Ishikawa (cell line): ENCODE results near the gene ZSCAN5B.

Source experiments
- CEBPB ChIP-seq: IDR thresholded peaks from 2 replicates; pipeline ENCODE4 v1.6.1; 2012
- CREB1 ChIP-seq: IDR thresholded peaks from 2 replicates; pipeline ENCODE4 v1.6.1; 2012; ENCODE audit warnings: low read depth
- EGR1 ChIP-seq: IDR thresholded peaks from 2 replicates; pipeline ENCODE4 v1.6.1; 2012
- EP300 ChIP-seq: IDR thresholded peaks from 2 replicates; pipeline ENCODE4 v1.6.1; 2012; ENCODE audit warnings: borderline replicate concordance
- FOXM1 ChIP-seq: IDR thresholded peaks from 2 replicates; pipeline ENCODE4 v1.6.1; 2012; ENCODE audit warnings: low read depth, borderline replicate concordance
- MAX ChIP-seq: IDR thresholded peaks from 2 replicates; pipeline ENCODE4 v1.6.1; 2012
- NFIC ChIP-seq: IDR thresholded peaks from 2 replicates; pipeline ENCODE4 v1.6.1; 2012
- RAD21 ChIP-seq: IDR thresholded peaks from 2 replicates; pipeline ENCODE4 v1.6.1; 2012; ENCODE audit warnings: low read depth
- REST ChIP-seq: IDR thresholded peaks from 2 replicates; pipeline ENCODE4 v1.6.1; 2012; ENCODE audit warnings: low read depth, mild to moderate bottlenecking
- TAF1 ChIP-seq: IDR thresholded peaks from 2 replicates; pipeline ENCODE4 v1.6.1; 2012; ENCODE audit warnings: low read depth, mild to moderate bottlenecking
- TCF12 ChIP-seq: IDR thresholded peaks from 2 replicates; pipeline ENCODE4 v1.6.1; 2012; ENCODE audit warnings: low read depth
- TEAD4 ChIP-seq: IDR thresholded peaks from 2 replicates; pipeline ENCODE4 v1.6.1; 2012
- USF1 ChIP-seq: IDR thresholded peaks from 2 replicates; pipeline ENCODE4 v1.6.1; 2012
- YY1 ChIP-seq: IDR thresholded peaks from 2 replicates; pipeline ENCODE4 v1.6.1; 2012; ENCODE audit warnings: low read depth
- ZBTB7A ChIP-seq: IDR thresholded peaks from 2 replicates; pipeline ENCODE4 v1.6.1; 2012; ENCODE audit warnings: low read depth

The ZSCAN5B gene

GRCh38 chr19:56142087-56142787 lies 55.3 kb downstream of the ZSCAN5B start:
- TF ChIP-seq NFIC (no peak), ZBTB7A (no peak), EGR1 (no peak), MAX (no peak), EP300 (no peak), REST (no peak), CREB1 (no peak), FOXM1 (no peak), CEBPB (no peak), TEAD4 (no peak), RAD21 (no peak), TCF12 (no peak), YY1 (no peak), USF1 (no peak), TAF1 (no peak)

GRCh38 chr19:56141417-56141993 lies 56.1 kb downstream of the ZSCAN5B start:
- no peak for TF ChIP-seq CEBPB
- TF ChIP-seq ZBTB7A, result 0 out of 2 replicates have a peak, but pooled peaks have one; percentile 22

- TF ChIP-seq FOXM1 (no peak), NFIC (peak; percentile 35; the same call in 1 of the 2 replicates), MAX (peak; percentile 60), TEAD4 (no peak), ZBTB7A (0 out of 2 replicates have a peak, but pooled peaks have one; percentile 60), CEBPB (no peak), EP300 (no peak), CREB1 (peak; percentile 78), RAD21 (no peak; the same call in 1 of the 2 replicates), REST (no peak), TCF12 (peak; percentile 52), USF1 (peak; percentile 10; the same call in 1 of the 2 replicates), EGR1 (0 out of 2 replicates have a peak, but pooled peaks have one; percentile 17), YY1 (peak; percentile 86), TAF1 (no peak)
Measured at GRCh38 chr19:56140583-56141416, 56.8 kb downstream of the ZSCAN5B start, which contains the start of gene ZNF444. ZNF444 (plus strand) TSS chr19:56141287; CDS start chr19:56146912, 5,625 bp downstream.

GRCh38 chr19:56139847-56140582 lies 57.6 kb downstream of the ZSCAN5B start:
- 0 out of 2 replicates have a peak, but pooled peaks have one; percentile 52 for TF ChIP-seq ZBTB7A
- no peak for TF ChIP-seq EGR1
